T follicular helper cell (primary cell): ENCODE data around the gene ZBTB45.
"Not testable (repeated sequence)": the region's sequence is repeated elsewhere in the genome, so short reads cannot be mapped to it uniquely, and the experiment has no call there.

Experiments
- DNase-seq: peaks from one replicate; pipeline ENCODE4 v3.0.0-alpha.2; 2020; ENCODE audit warnings: low read depth

Gene ZBTB45

GRCh38 chr19:58474997-58475713 lies 44.5 kb downstream of the ZBTB45 start:
- no peak for DNase-seq

- no peak for DNase-seq
Measured at GRCh38 chr19:58474291-58474996, 45.2 kb downstream of the ZBTB45 start.

- DNase-seq = no peak
Measured at GRCh38 chr19:58473775-58474174, 45.8 kb downstream of the ZBTB45 start.

- no peak for DNase-seq
Measured at GRCh38 chr19:58471736-58472135, 47.9 kb downstream of the ZBTB45 start.

GRCh38 chr19:58470837-58471543 lies 48.6 kb downstream of the ZBTB45 start:
- DNase-seq = not testable (repeated sequence)

- DNase-seq = no peak
Measured at GRCh38 chr19:58469241-58470013, 50.2 kb downstream of the ZBTB45 start.

- DNase-seq = no peak
Measured at GRCh38 chr19:58468216-58468839, 51.3 kb downstream of the ZBTB45 start.

- DNase-seq = peak; percentile 96
Measured at GRCh38 chr19:58466760-58467589, 52.6 kb downstream of the ZBTB45 start, which contains the start of gene ZNF324. Gene ZNF324 (plus strand): TSS chr19:58467080. CDS start chr19:58469186, 2,106 bp downstream.

- DNase-seq = no peak
Measured at GRCh38 chr19:58466089-58466759, 53.4 kb downstream of the ZBTB45 start.
